Fibroblast of skin of right quadriceps (primary cell): ENCODE measurements around the gene NDOR1.

Experiments used
- DNase-seq: peaks from one replicate; pipeline ENCODE4 v3.0.0-alpha.2; 2013

The NDOR1 gene

DNA sequence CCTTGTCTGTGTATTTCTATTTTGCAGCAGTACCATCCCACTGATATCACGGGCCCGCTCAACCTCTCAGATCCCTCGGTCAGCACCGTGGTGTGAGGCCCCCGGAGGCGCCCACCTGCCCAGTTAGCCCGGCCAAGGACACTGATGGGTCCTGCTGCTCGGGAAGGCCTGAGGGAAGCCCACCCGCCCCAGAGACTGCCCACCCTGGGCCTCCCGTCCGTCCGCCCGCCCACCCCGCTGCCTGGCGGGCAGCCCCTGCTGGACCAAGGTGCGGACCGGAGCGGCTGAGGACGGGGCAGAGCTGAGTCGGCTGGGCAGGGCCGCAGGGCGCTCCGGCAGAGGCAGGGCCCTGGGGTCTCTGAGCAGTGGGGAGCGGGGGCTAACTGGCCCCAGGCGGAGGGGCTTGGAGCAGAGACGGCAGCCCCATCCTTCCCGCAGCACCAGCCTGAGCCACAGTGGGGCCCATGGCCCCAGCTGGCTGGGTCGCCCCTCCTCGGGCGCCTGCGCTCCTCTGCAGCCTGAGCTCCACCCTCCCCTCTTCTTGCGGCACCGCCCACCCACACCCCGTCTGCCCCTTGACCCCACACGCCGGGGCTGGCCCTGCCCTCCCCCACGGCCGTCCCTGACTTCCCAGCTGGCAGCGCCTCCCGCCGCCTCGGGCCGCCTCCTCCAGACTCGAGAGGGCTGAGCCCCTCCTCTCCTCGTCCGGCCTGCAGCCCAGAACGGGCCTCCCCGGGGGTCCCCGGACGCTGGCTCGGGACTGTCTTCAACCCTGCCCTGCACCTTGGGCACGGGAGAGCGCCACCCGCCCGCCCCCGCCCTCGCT, 37.5 kb upstream of the NDOR1 start:
- DNase-seq = no peak

DNA sequence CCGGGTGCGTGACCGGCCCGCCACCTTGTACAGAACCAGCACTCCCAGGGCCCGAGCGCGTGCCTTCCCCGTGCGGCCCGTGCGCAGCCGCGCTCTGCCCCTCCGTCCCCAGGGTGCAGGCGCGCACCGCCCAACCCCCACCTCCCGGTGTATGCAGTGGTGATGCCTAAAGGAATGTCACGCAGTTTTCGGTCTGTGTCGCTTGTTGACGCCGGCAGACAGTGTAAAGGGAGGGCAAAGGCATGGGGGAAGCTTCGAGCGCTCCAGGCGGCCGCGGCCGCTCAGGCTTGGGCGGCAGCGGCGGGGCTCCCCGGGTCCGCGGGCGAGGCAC, 37.0 kb upstream of the NDOR1 start:
- DNase-seq = no peak

DNA sequence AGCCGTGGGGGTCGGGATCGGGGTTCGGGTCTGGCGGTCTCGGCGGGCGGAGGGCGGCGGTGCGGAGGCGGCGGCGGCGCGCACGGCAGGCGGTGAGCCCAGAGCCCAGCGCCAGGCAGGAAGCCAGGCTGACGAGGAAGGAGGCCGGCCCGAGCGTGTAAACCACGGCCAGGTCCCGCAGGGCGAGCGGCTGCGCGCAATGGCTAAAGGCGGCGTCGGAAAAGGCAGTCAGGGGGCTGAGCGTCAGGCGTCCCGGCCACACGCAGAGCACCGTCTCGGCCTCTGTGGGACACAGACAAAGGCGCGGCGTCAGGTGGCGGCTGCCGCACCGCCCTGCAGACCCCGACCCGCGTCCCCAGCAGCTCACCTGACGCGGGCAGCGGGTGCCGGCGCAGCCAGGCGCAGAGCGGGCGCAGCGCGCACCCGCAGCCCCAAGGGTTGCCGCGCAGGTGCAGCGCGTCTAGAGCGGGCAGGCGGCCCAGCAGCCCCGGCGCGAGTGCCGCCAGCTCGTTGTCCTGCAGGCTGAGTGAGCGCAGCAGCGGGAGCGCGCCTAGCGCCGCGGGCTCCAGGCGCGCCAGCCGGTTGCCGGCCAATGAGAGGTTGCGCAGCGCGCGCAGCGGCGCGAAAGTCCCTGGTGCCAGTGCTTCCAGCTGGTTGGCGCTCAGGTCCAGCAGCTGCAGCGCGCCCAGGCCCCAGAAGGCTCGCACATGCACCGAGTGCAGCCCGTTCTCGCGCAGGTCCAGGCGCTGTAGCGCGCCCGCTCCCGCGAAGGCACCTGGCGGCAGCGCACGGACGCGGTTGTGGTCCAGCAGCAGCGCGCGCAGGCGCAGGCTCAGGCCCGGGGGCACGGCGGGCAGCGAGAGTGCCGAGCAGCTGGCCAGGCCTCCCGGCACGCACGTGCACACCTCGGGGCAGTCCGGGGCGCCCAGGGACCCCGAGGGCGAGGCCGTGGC, 36.3 kb upstream of the NDOR1 start:
- no peak for DNase-seq

DNA sequence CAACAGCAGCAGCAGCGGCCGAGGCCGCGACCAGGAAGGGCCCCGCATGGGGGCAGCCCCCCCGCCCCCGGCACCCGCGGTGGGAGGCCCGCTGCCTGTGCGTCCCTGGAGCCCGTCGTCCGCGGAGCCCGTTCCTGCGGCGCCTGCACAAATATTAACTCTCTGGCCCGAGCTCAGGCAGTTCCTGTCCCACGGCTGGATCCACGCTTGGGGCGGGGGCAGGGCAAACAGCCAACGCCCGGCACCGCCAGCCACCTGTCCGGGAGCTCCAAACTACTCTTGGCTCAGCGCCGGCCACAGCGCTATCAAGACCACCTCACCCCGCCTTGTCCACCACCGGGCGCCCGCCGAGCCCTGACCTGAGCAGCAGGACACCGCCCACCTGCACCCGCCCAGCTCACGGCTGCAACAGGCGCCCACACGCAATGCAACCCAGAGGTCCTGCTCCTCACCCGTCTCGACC, 35.6 kb upstream of the NDOR1 start, which contains the start of gene LRRC26:
Gene LRRC26 (minus strand): TSS at position 156 of the 463 bp plus-strand sequence. CDS start 108 bp downstream, at position 48.
- no peak for DNase-seq

DNA sequence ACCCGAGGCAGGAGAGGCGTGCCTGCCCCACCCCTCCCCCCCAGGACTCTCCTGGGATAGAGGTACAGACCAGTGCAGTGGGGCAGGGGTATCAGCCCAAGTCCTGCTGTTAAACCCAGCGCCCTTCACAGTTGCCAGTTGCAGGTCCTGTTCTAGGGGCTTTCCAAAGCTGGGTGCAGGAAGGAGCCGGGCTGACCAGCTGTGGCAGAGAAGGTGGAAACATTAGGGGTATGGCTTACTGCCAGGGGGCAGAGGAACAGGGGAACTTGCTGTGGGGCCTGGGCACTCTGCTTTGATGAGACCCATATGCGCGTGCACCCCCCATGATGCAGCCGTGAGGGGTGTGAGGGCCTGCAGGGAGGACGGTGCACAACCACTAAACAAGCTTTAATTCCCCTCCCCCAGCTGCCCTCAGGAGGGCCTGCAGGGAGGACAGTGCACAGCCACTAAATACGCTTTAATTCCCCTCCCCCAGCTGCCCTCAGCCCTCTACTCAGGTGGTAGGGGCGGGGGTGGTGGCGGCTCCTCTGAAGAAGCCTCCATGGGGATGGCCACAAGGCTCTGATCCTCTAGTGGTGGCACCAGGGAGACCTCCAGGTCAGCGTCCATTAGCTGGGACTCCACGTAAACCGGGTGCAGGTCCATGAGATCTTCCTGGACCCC, 34.9 kb upstream of the NDOR1 start:
- DNase-seq = no peak

DNA sequence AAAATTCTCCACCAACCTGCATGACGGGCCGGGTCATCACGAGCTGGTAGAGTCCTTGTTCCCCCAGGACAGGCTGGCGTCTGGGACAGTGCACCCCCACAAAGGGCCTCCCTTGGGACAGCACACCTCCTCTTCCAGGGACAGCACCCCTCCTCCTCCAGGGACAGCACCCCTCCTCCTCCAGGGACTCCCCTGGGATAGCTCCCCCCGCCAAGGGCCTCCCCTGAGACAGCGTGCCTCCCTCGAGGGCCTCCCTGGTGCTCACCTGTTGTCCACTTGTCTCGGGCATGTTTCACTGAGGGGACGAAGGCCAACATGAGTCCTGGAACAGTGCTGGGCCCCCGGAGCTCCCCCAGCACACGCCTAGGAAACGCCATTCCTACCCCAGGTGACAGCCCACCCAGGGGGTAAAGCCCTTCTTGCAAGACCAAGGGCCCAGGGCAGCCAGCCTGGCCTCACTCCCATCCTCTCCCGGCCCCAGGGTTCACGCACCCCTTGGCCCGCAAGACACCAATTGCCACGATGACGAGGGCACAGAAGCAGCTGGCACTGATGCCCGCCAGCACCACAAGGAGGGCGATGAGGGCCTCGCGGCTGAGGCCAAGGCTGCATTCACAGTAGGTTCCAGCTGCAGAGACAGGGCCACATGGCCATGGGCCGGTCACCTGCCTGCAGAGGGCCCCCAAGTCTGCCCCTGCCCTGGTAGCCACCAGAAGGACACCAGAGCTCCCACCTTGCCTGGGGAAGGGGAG, 34.2 kb upstream of the NDOR1 start:
- no peak for DNase-seq

DNA sequence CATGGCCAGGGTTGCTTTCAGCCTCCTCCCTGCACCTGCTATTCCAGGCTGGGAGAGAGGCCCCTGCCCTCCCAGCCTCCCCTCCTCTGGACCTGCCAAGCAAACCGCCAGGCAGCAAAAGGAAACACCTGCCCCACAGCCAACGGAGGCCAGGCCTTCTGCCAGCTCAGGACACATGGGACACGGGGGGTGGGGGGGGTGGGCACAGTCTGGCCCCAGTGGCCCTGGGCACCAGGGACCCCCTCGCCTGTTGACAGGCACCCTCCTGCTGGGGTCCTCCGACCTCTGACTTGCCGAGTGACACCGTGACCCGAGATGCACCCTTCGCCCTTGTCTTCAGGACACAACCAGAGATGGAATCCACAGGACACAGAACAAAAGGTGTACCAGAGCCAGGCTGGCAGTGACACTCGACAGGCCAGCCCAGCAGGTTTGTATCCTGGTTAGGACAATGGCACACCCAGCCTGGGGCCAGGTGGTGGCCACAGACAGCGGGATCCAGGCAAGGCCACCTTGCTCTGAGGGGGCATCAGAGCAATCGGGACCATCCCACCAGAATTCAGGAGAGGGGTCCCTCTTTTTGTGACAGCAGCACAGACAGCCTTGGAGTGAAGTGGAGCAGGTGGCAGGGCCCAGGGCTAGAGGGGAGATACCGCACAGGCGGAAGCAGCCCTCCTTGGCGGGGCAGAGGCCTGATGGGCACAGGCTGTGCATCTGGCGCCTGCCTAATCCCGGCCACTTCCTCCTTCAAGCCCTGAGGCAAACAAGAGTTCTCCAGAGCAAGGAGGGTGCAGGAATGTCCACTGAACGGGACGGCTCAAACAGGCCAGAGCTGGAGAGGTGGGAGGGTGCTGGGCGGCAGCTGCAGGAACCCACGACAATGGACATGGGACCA, 32.4 kb upstream of the NDOR1 start:
- no peak for DNase-seq

DNA sequence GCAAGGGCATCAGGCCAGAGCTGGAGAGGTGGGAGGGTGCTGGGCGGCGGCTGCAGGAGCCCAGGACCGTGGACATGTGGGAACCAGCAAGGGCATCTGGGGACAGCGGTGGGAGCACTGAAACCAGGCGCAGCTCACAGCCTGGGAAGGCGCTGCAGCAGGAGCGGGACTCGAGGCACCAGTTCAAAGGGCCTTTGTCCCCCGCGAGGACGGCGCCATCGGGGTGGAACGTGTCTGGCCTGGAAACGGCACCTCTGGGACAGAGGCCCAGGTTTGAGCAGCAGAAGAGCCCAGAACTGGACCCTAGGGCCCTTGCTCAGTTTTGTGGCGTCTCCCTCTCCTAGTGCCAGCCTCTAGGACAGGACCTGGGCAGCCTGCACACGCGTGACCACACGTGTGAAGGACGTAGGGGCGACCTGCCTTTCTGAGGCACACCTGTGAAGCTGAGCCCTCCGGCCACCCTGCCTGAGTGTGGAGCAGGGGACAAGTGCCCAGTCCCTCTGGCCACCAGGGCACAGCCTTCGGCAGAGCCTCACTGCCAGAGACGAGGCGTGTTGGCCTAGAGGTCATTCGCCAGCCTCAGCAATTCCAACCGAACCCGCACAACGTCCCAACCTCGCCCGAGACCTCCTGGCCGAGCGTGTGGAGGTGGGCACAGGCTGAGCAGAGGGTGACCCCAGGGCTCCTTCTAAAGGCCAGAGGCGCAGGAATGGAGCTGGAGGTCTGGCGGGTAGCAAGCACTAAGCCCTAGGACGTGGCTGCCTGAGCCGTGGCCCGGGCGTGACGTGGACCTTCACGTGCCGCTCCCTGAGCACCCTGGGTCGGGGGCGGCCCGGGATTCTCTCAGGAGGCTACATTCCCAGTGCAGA, 31.5 kb upstream of the NDOR1 start:
- no peak for DNase-seq

DNA sequence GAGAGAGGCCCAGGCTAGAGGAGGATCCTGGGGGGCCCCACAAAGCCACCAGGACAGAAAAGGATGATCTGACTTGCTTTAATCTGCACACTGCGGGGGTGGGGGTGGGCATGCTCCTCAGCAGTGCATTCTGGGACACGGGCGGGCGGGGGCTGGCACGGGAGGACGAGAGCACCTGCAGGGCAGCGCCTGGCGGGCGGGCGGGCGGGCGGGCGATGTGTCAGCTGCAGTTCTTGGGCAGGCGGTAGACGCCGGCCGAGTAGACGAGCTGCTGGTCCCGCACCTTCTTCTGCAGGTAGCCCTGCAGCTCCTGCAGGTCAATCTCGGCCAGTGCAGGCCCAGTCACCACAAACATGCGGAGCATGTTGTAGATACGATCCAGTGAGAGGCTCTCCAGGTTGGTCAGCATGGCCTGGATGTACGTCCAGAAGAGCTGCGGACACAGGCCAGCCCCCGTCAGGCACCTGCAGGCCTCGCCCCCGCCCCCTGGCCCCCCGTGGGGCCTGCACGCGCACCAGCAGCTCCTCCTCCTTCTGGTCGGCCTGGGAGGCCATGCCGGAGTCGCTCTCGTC, 30.7 kb upstream of the NDOR1 start:
- DNase-seq = no peak

DNA sequence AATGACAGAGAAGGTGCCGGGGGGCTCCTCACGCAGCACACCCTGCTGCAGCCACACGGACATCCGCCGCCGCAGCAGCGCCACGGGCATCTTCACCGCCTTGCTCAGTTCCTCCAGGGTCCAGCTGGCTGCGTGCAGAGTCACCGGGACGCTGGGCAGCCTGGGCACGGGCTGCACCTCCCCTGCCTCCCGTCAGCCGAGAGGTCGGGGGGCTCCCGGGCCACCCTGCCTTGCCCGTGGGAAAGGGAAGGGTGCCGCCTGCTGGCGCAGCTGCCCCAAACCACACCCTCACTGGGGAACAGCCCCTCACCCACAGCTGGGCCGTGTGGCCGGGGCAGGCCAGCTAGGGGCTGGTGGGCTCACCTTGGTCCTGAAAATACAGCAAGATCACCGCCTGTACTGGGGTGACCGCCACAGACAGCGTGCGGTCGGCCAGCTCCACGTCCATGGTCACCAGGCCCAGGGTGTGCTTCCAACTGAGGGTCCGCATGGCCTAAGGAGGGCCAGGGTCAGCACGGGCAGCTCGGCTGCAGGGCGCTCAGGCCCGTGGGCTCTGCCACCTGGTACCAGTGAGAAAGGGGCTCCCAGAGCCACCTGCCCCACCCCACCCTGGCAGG, 30.0 kb upstream of the NDOR1 start:
- no peak for DNase-seq

DNA sequence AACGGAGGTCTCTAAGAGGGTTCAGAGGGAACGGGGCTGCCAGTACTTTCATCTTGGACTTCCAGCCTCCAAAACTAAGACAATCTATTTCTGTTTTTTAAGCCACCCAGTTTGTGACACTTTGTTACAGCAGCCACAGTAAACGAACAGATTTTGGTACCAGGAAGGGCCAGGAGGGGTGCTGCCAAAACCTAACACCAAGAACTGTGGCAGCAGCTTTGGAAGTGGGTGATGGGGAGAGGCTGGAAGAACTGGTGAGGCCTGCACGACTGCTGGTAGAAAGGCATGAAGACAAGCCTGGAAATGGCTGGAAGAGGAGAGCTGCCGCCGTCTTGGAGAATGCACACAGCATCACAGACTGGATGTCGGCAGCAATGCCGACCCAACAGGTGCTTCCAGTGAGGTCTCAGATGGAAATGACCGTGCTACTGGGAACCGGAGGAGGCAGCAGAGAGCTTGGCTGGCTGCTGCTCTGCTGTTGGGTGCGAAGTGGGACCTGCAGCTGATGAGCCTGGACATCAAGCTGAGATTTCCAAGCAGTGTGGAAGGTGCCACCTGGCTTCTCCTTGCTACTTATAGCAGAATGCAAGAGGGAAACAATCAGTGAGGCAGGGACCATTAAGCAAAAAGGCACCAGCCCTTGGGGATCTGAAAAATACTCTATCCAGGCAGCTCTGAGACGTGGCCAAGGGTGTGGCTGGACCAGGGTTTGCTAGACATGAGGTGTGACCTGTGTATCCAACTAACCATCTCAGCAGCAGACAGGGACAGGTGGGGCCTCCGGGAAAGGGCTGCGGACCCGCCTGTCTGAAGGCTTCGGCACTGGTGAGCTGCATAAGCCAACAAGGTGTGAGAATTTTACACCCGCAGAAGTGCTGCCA, 29.0 kb upstream of the NDOR1 start:
- DNase-seq = no peak

DNA sequence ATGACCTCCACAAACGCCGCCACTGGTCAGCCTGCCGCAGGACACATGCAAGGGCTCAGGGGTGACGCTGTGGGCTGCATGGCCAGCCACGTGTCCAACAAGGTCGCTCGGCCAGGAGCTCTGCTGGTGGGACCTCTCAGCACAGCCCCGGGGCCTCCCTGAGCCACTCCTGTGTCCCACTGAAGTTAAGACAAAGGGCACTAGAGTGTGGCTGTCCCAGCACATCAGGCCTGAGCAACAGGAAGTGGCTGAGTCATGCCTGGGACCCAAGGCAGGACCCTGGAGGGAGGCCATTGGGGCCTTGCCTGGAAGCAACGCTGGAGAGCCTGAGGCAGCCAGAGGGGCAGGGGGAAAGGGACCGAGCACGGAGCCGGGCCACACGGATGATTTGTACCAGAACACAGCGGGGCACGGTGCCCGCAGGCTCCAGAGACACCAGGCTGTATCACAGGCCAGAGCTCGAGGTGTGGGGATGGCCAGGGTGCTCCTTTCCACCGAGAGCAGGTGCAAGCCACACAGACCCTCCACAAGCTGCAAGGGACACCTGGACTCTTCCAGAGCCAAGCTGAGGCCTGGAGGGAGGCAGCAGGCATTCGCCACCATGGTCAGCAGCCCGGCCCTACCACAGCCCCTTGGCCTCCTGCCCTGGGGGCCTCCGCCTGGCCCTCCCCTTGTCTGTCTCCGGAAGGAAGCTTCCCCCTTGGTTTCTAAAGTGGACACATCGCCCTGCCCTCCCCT, 27.1 kb upstream of the NDOR1 start:
- DNase-seq = no peak

DNA sequence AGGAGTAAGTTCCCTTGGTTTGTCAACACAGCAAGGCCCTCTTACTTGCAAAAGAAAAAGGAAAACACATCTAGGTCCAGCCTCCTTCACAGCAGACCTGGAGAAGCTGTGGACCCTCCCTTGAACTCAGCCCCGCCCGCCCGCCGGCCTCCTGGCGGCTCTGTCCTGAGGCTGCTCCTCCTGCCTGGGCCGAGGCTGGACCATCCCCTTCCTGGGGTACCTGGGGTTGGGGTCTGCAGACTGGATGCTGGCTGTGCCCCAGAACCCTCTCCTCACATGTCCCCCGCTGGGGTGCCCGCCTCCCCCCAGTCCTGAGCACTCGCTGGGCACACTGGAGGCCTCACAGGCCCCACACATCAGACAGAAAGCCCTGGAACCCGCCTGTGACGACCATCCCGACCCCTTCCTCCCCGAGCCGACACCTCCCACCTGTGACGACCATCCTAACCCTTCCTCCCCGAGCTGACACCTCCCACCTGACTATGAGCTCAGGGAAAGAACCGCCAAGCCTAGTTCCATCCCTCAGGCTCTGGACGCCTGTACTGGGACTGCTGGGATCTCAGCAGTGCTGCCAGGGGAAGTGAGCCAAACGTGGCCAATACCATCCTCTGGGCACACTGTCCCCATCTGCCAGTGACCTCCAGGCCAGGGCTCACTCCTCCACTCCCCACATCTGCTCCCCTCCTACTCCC, 26.4 kb upstream of the NDOR1 start:
- DNase-seq = no peak

DNA sequence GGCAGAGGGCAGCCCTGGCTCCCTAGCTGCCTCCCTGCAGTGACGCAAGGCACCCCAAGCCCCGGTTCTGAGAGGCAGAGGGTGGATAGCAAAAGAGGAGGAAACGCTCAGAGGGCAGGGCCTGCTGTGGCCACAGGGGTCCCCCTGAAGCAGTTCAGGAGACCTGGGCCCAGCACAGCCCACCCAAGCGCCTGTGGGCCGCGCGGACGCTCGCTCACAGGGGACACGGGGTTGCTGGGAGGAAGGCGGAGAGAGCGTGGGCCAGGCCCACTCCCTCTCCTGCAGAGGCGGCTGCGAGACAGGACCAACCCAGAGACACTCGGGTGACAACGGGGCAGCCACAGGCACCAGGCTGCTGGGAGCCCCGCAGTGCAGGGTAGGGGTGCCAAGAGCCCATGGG, 25.7 kb upstream of the NDOR1 start:
- DNase-seq = no peak

DNA sequence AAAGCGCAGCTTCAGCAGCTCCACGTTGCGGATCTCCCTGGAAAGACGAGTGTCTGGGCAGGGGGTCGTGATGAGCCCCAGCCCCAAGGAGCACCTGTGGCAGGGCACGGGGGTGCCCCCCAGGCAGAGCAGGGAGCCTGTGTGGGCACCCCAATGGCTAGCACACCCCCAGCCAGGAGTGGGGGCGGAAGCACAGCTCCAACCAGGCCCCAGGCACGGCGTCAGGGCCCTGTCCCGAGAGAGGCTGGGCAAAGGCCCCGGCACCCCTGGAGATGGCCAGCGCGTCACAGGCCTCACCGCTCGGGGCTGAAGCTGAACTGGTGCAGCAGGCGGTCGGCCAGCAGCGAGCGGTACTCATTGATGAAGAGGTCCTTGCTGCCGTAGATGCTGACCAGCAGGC, 25.0 kb upstream of the NDOR1 start:
- no peak for DNase-seq

DNA sequence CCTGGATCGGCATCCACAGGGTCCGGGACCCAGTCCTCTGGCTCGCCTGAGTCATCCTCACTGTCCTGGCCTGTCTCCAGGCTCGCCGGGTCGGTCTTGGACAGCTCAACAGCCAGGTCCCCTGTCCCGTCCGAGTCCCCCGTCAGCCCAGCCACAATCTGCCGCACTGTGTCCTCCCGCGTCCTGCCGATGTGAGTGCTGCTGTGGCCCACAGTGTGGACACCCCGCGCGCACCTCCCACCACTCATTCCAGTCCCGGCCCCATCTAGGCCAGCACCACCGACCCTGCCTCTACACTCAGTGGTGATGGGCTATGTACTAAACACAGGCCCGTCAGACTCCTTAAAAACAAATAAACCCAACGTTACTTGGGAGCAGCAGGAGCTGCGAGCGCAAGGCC, 23.8 kb upstream of the NDOR1 start:
- DNase-seq = no peak

DNA sequence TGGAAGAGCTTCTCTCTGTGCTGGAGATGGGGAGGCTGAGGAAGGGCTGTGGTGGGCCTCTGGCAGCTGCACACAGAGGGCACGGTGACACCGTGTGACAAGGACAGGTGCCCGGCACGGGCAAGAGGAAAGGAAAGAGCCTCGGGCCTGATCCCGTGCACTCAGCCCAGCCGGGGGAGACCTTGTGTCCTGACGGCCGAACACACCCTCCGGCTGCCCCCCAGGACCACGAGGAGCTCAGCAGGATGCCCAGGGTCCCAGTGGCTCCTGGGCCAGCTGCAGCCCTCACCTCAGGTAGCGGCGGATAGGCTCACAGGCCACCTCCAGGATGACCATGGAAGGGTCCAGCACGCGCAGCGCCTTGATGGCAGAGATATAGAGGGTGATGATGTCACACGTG, 22.7 kb upstream of the NDOR1 start:
- DNase-seq = no peak
